HCT116 (cell line): ENCODE measurements around the gene MCF2L. TPM values are rescaled to one million over a fixed set of nuclear protein-coding genes. Genes with fewer than 3 reads are reported as not detected.

Experiments used
- ATAC-seq: fragments of 200-7000 bp; cut with Tn5 transposase; 2 replicates; pipeline ENCODE4 v1.9.1; 2020; ENCODE audit warnings: mild to moderate bottlenecking, moderate library complexity
- BruUV-seq: library from RNA; stranded (reverse); fragments of 400-500 nt; replicated peaks from 2 replicates; lab custom pipeline; 2021; lab: Mats Ljungman, UMichigan
- CTCF ChIA-PET: fragments of 300-600 bp; sonication (Branson Sonifier 250); formaldehyde crosslinking; loops from one replicate; lab custom pipeline; 2021; ENCODE audit warnings: antibody characterized with exemption; lab: Charles Lee
- POLR2A ChIA-PET: fragments of 300-600, 350-600 bp; sonication (Branson Sonifier 250); formaldehyde crosslinking; loops from one replicate; lab custom pipeline; 2021; ENCODE audit warnings: antibody characterized with exemption; lab: Charles Lee
- RAD21 ChIA-PET, 2 experiments: fragments of 300-600 bp; sonication (Branson Sonifier 250); formaldehyde crosslinking; loops; one replicate each; lab custom pipeline; 2023; ENCODE audit warnings: low total read pairs in 2 of 2; ENCODE audit not compliant: uncharacterized antibody in 2 of 2, unreplicated experiment in 2 of 2, low non-redundant PET in 1 of 2; lab: Charles Lee
- DNase-seq: peaks from one replicate; pipeline ENCODE4 v3.0.0-alpha.2; 2010; ENCODE audit warnings: low read depth, low spot score
- H2AFZ ChIP-seq: fragments of 200-600 bp; shearing (Covaris generic), sonication (generic); 2 replicates; pipeline ENCODE4 v1.6.1; 2017; ENCODE audit warnings: low read depth, mixed run types, mixed read lengths, antibody characterized with exemption, low read length; ENCODE audit not compliant: poor library complexity, severe bottlenecking
- H3K27ac ChIP-seq: 2 replicates; pipeline ENCODE4 v1.5.1; 2012; ENCODE audit warnings: low read depth, low read length
- H3K27me3 ChIP-seq: fragments of 200-600 bp; sonication (generic); 2 replicates; pipeline ENCODE4 v1.6.1; 2016; ENCODE audit warnings: mixed run types, low read length, mixed read lengths; ENCODE audit not compliant: insufficient read depth
- H3K36me3 ChIP-seq, 2 experiments: fragments of 200-500 bp in 1 of 2; fragments of 200-600 bp in 1 of 2; sonication (Bioruptor generic) in 1 of 2; sonication (generic) in 1 of 2; 2 replicates each; pipeline versions ENCODE4 v1.5.1 to v1.6.1; 2014 to 2016; ENCODE audit warnings: low read length in 2 of 2, inconsistent platforms in 1 of 2, mixed read lengths in 1 of 2, mixed run types in 1 of 2; ENCODE audit not compliant: insufficient read depth in 2 of 2, control insufficient read depth in 1 of 2
- H3K4me1 ChIP-seq, 2 experiments: fragments of 200-600 bp in 1 of 2; sonication (generic) in 1 of 2; 2 replicates each; pipeline versions ENCODE4 v1.5.1 to v1.6.1; 2012 to 2017; ENCODE audit warnings: low read length in 2 of 2, inconsistent platforms in 1 of 2, mild to moderate bottlenecking in 1 of 2, mixed read lengths in 1 of 2, mixed run types in 1 of 2, moderate library complexity in 1 of 2; ENCODE audit not compliant: insufficient read depth in 2 of 2, control insufficient read depth in 1 of 2
- H3K4me2 ChIP-seq: fragments of 200-600 bp; sonication (generic); 2 replicates; pipeline ENCODE4 v1.6.1; 2017; ENCODE audit warnings: mixed run types, low read length, mixed read lengths
- H3K4me3 ChIP-seq, 2 experiments: fragments of 200-600 bp in 1 of 2; sonication (generic) in 1 of 2; replicated peaks in 1 of 2; 2 replicates each; pipeline ENCODE4 v1.5.1; 2011 to 2016; ENCODE audit warnings: low read length in 2 of 2, control low read depth in 1 of 2, low read depth in 1 of 2, mild to moderate bottlenecking in 1 of 2, mixed read lengths in 1 of 2, mixed run types in 1 of 2
- H3K79me2 ChIP-seq: fragments of 200-600 bp; sonication (generic); 2 replicates; pipeline ENCODE4 v1.6.1; 2017; ENCODE audit warnings: mild to moderate bottlenecking, mixed run types, low read length, moderate library complexity, mixed read lengths; ENCODE audit not compliant: insufficient read depth
- H3K9ac ChIP-seq: fragments of 200-600 bp; sonication (generic); 2 replicates; pipeline ENCODE4 v1.6.1; 2016; ENCODE audit warnings: low read length, mixed read lengths
- H3K9me2 ChIP-seq: fragments of 200-600 bp; sonication (generic), shearing (Covaris generic); 2 replicates; pipeline ENCODE4 v1.6.1; 2017; ENCODE audit warnings: mixed run types, mild to moderate bottlenecking, moderate library complexity; ENCODE audit not compliant: insufficient read depth
- H3K9me3 ChIP-seq, 2 experiments: fragments of 200-500 bp in 1 of 2; fragments of 200-600 bp in 1 of 2; sonication (Bioruptor generic) in 1 of 2; sonication (generic) in 1 of 2; 2 replicates each; pipeline ENCODE4 v1.6.1; 2014 to 2017; ENCODE audit warnings: low read length in 2 of 2, mixed read lengths in 2 of 2, inconsistent platforms in 1 of 2, low read depth in 1 of 2, mild to moderate bottlenecking in 1 of 2, mixed run types in 1 of 2, moderate library complexity in 1 of 2; ENCODE audit not compliant: control insufficient read depth in 1 of 2, insufficient read depth in 1 of 2
- H4K20me1 ChIP-seq: fragments of 200-600 bp; sonication (generic), shearing (Covaris generic); 2 replicates; pipeline ENCODE4 v1.6.1; 2017; ENCODE audit warnings: mixed run types, mild to moderate bottlenecking, moderate library complexity; ENCODE audit not compliant: insufficient read depth
- CBX3 ChIP-seq: IDR thresholded peaks from 2 replicates; pipeline ENCODE4 v1.6.1; 2012; ENCODE audit warnings: low read depth
- CEBPB ChIP-seq: IDR thresholded peaks from 2 replicates; pipeline ENCODE4 v1.6.1; 2012; ENCODE audit warnings: low read depth
- EGR1 ChIP-seq: IDR thresholded peaks from 2 replicates; pipeline ENCODE4 v1.6.1; 2012; ENCODE audit warnings: low read depth
- ELF1 ChIP-seq: IDR thresholded peaks from 2 replicates; pipeline ENCODE4 v1.6.1; 2012; ENCODE audit warnings: low read depth, borderline replicate concordance
- EZH2 ChIP-seq: fragments of 200-600 bp; sonication (generic); IDR thresholded peaks from 2 replicates; pipeline ENCODE4 v1.6.1; 2017; ENCODE audit warnings: antibody characterized with exemption, mixed run types
- EZH2phosphoT487 ChIP-seq: fragments of 200-600 bp; IDR thresholded peaks from 2 replicates; pipeline ENCODE4 v1.6.1; 2018; ENCODE audit warnings: antibody characterized with exemption, borderline replicate concordance
- FOSL1 ChIP-seq: IDR thresholded peaks from 2 replicates; pipeline ENCODE4 v1.6.1; 2012; ENCODE audit warnings: low read depth
- JUND ChIP-seq: IDR thresholded peaks from 2 replicates; pipeline ENCODE4 v1.6.1; 2012
- POLR2A ChIP-seq: IDR thresholded peaks from 2 replicates; pipeline ENCODE4 v1.7.0; 2011; ENCODE audit warnings: borderline replicate concordance; ENCODE audit not compliant: insufficient read depth, insufficient read length; ENCODE audit errors: extremely low read depth
- POLR2AphosphoS5 ChIP-seq: IDR thresholded peaks from 2 replicates; pipeline ENCODE4 v1.6.1; 2011; ENCODE audit warnings: mild to moderate bottlenecking, low read depth, low read length, moderate library complexity
- RAD21 ChIP-seq: IDR thresholded peaks from 2 replicates; pipeline ENCODE4 v1.6.1; 2012; ENCODE audit warnings: low read depth, mild to moderate bottlenecking
- SIN3A ChIP-seq: IDR thresholded peaks from 2 replicates; pipeline ENCODE4 v1.6.1; 2012; ENCODE audit warnings: low read depth
- SP1 ChIP-seq: IDR thresholded peaks from 2 replicates; pipeline ENCODE4 v1.6.1; 2012; ENCODE audit warnings: low read depth
- SRF ChIP-seq: IDR thresholded peaks from 2 replicates; pipeline ENCODE4 v1.6.1; 2012; ENCODE audit warnings: low read depth
- TCF7L2 ChIP-seq: IDR thresholded peaks from 2 replicates; pipeline ENCODE4 v1.7.0; 2011; ENCODE audit warnings: borderline replicate concordance, inconsistent platforms; ENCODE audit not compliant: insufficient read depth, insufficient read length; ENCODE audit errors: extremely low read depth
- intact Hi-C: fragments of 100-400 bp; cut with micrococcal nuclease; formaldehyde crosslinking; loops from 2 replicates; pipeline ENCODE4 v1.10.0; 2022
- total RNA-seq: library from RNA; stranded (reverse); gene quantifications from one replicate; pipeline ENCODE4 v1.2.1, GENCODE V29; 2021; ENCODE audit not compliant: unreplicated experiment
- TF ChIP-seq, protein P1 (sequence below): IDR thresholded peaks from 2 replicates; pipeline ENCODE4 v1.6.1; 2012
- TF ChIP-seq, protein P2 (sequence below), 3 experiments: fragments of 200-600 bp in 1 of 3; sonication (generic) in 1 of 3; IDR thresholded peaks in 2 of 3; conservative IDR thresholded peaks in 1 of 3; 2 replicates each; pipeline ENCODE4 v1.5.1; 2012 to 2017; ENCODE audit warnings: low read depth in 2 of 3, low read length in 2 of 3, antibody characterized with exemption in 1 of 3, borderline replicate concordance in 1 of 3, control low read depth in 1 of 3, mild to moderate bottlenecking in 1 of 3, mixed read lengths in 1 of 3, mixed run types in 1 of 3, moderate library complexity in 1 of 3; ENCODE audit not compliant: insufficient read depth in 1 of 3
- TF ChIP-seq, protein P3 (sequence below): IDR thresholded peaks from 2 replicates; pipeline ENCODE4 v1.6.1; 2012

The MCF2L gene
- total RNA-seq, 1 experiment from 2014 or later: 19.3 TPM

DNA sequence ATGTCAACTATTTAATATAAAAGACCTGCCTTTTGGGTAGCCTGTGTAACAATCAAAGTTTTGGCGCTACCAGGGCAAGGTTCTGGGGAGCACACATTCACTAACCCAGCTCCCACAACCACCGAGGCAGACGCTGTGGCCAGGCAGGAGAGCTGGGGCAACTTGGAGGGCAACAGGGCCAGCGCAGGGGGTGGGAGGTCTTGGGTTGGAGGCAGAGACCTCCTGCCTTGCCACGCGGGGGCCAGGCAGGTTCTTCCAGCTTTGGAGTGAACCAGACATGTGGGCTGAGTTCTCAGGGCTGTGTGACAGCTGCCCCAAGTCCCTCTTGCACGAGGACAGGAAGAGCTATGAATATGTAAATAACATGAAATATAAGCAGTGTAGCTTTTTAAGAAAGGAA lies 30.3 kb upstream of the MCF2L start (continued):
- TF ChIP-seq EZH2 (no peak), CEBPB (no peak), TCF7L2 (no peak)

DNA sequence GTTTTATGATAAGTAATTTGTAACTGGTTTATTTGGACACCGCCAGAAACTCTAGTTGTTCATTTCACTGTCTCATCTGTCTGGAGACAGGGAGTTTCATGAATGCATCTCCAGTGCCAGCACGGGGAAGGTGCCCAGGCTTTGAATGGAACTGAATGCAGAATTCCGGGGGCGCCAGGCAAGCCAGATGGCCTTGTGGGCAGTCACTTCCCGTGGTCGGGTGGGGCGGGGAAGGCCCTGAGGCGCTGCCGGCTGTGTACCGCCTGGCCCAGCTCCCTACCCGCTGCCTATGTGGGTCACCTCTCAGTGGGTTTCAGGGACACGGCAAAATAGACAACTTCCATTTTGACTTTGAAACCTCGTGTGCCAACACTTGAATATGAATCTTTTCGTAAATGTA lies 28.8 kb upstream of the MCF2L start:
- no peak overlapping the region for H3K4me3 ChIP-seq
- H3K9ac ChIP-seq: no peak overlapping the region
- 0 out of 4 replicates have a peak, but pooled peaks cover 0 to 4% of the 10 kb centered on the region in 2 experiments for H3K9me3 ChIP-seq
- peaks cover 4 to 16% of the 10 kb centered on the region in 2 experiments; a peak in 3 of 4 replicates for H3K4me1 ChIP-seq
- H3K9me2 ChIP-seq: no peaks in the 10 kb centered on the region
- no peaks in the 10 kb centered on the region for H3K79me2 ChIP-seq
- no peak overlapping the region for H2AFZ ChIP-seq
- DNase-seq: no peak
- ChIA-PET CTCF (interaction anchor here (1.5 to 1.7 kb wide), 2 partner anchors 9 to 89 kb away, joined by 3 to 4 read pairs; no protein-coding TSS in a partner anchor), POLR2A (no interaction called here), RAD21 (interaction anchor here in 1 of 2 experiments (0.5 kb wide), 1 partner anchor 46 kb away, joined by 3 read pairs; no protein-coding TSS in a partner anchor)
- BruUV-seq: no TSS peak
- no peak for TF ChIP-seq TCF7L2
- TF ChIP-seq SIN3A: no peak
- TF ChIP-seq, protein P1, sequence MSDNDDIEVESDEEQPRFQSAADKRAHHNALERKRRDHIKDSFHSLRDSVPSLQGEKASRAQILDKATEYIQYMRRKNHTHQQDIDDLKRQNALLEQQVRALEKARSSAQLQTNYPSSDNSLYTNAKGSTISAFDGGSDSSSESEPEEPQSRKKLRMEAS: no peak
- TF ChIP-seq, protein P2, sequence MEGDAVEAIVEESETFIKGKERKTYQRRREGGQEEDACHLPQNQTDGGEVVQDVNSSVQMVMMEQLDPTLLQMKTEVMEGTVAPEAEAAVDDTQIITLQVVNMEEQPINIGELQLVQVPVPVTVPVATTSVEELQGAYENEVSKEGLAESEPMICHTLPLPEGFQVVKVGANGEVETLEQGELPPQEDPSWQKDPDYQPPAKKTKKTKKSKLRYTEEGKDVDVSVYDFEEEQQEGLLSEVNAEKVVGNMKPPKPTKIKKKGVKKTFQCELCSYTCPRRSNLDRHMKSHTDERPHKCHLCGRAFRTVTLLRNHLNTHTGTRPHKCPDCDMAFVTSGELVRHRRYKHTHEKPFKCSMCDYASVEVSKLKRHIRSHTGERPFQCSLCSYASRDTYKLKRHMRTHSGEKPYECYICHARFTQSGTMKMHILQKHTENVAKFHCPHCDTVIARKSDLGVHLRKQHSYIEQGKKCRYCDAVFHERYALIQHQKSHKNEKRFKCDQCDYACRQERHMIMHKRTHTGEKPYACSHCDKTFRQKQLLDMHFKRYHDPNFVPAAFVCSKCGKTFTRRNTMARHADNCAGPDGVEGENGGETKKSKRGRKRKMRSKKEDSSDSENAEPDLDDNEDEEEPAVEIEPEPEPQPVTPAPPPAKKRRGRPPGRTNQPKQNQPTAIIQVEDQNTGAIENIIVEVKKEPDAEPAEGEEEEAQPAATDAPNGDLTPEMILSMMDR (IDR thresholded peaks at IDR 0.05 in 2 of 3, conservative IDR thresholded peaks at IDR 0.05 in 1 of 3; ENCODE audit: borderline replicate concordance in 1 of 3, insufficient read depth in 1 of 3, low read depth in 2 of 3, low read length in 2 of 3): no peak
- TF ChIP-seq POLR2AphosphoS5: no peak
- no peak for TF ChIP-seq ELF1
- no peak for TF ChIP-seq POLR2A
- no peak for TF ChIP-seq CEBPB
- TF ChIP-seq SRF: no peak
- TF ChIP-seq, protein P3, sequence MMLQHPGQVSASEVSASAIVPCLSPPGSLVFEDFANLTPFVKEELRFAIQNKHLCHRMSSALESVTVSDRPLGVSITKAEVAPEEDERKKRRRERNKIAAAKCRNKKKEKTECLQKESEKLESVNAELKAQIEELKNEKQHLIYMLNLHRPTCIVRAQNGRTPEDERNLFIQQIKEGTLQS: no peak
- no peak for TF ChIP-seq EZH2
- no peak for TF ChIP-seq RAD21
- TF ChIP-seq EZH2phosphoT487: no peak
- no peak for TF ChIP-seq EGR1
- no peak for TF ChIP-seq JUND
- no peak for TF ChIP-seq SP1
- TF ChIP-seq CBX3: no peak
- no peak for TF ChIP-seq FOSL1
- no peak overlapping the region for H3K4me2 ChIP-seq
- no peak for ATAC-seq
- H3K27me3 ChIP-seq: no peaks in the 10 kb centered on the region
- intact Hi-C loops: no loop called here
- H3K27ac ChIP-seq: no peak overlapping the region
- no peaks in the 10 kb centered on the region for H3K36me3 ChIP-seq
- H4K20me1 ChIP-seq: no peaks in the 10 kb centered on the region
